ENCODE results near the gene NEK7. TPM values are rescaled to one million over a fixed set of nuclear protein-coding genes. Genes with fewer than 3 reads are reported as not detected.

NEK7 gene
- total RNA-seq, 3 donors from 2014 or later (not counting 1 experiment from before 2014, with no cell fraction given): 34.1 to 57.5 (median 42.1) TPM

GRCh38 chr1:198255784-198256183, 99.0 kb downstream of the NEK7 start:
- no peak overlapping the region for H3K4me3 Mint-ChIP-seq
- peaks cover 59 to 68% of the 10 kb centered on the region in 2 donors for H3K4me1 Mint-ChIP-seq

DNA sequence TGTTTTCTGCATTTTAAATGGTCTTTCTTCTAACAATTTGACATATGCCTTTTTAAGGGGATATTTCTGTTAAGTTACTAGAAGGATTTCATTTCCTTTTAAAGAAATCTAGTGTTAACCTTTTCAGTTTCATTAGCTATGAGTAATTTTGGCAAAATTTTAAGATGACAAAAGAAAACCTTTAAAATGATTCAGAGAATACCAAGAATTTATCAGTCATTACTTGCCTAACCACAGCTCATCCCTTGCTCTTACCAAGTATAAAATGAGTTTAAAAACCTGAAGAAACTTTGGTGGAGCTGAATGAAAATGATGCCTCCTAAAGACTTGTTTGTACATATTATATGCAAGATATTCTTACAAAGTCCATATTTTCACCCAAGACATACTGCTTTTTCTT, 101.7 kb downstream of the NEK7 start:
- DNase-seq (no peak), ATAC-seq (no peak)
- no peaks in the 10 kb centered on the region for H3K27me3 ChIP-seq (ENCODE audit: control insufficient read depth, insufficient read depth, low read length)
- Mint-ChIP-seq H3K4me1 (peaks cover 37 to 45% of the 10 kb centered on the region in 2 donors), H3K9me3 (no peaks in the 10 kb centered on the region), H3K4me3 (no peak overlapping the region), H3K27ac (no peak overlapping the region), H3K36me3 (no peaks in the 10 kb centered on the region), H3K27me3 (ENCODE audit: low read depth in 2 of 2) (no peaks in the 10 kb centered on the region)
- H3K4me1 ChIP-seq (ENCODE audit: control insufficient read depth, insufficient read depth, low read length): peaks cover 3% of the 10 kb centered on the region
- no peak overlapping the region for H3K27ac ChIP-seq (ENCODE audit: low read length)
- no peaks in the 10 kb centered on the region for H3K9me3 ChIP-seq (ENCODE audit: control insufficient read depth, insufficient read depth, low read length)
- no peak for TF ChIP-seq CTCF (IDR thresholded peaks at IDR 0.05)
- no peaks in the 10 kb centered on the region for H3K36me3 ChIP-seq (ENCODE audit: control insufficient read depth, insufficient read depth, low read length)
- intact Hi-C loops (cut with micrococcal nuclease): no loop called here
- H3K4me3 ChIP-seq (ENCODE audit: low read length): no peak overlapping the region

More at GRCh38 chr1:198255784-198256183, 99.0 kb downstream of the NEK7 start:
- H3K9me3 Mint-ChIP-seq: no peaks in the 10 kb centered on the region
- H3K27ac ChIP-seq (ENCODE audit: low read length): no peak overlapping the region
- no peaks in the 10 kb centered on the region for H3K27me3 ChIP-seq (ENCODE audit: control insufficient read depth, insufficient read depth, low read length)
- DNase-seq: no peak
- peaks cover 3% of the 10 kb centered on the region for H3K4me1 ChIP-seq (ENCODE audit: control insufficient read depth, insufficient read depth, low read length)
- ATAC-seq: no peak
- H3K9me3 ChIP-seq (ENCODE audit: control insufficient read depth, insufficient read depth, low read length): no peaks in the 10 kb centered on the region
- no peak overlapping the region for H3K4me3 ChIP-seq (ENCODE audit: low read length)
- intact Hi-C loops (cut with micrococcal nuclease): no loop called here
- peak overlapping the region in 1 of 2 donors; percentile 35 for H3K27ac Mint-ChIP-seq
- WGBS (ENCODE audit: insufficient coverage): no CpG with 5 or more reads among the region's 1 CpG
- H3K36me3 Mint-ChIP-seq: no peaks in the 10 kb centered on the region
- H3K27me3 Mint-ChIP-seq (ENCODE audit: low read depth in 2 of 2): no peaks in the 10 kb centered on the region
- no peaks in the 10 kb centered on the region for H3K36me3 ChIP-seq (ENCODE audit: control insufficient read depth, insufficient read depth, low read length)
- no peak for TF ChIP-seq CTCF (IDR thresholded peaks at IDR 0.05)

- Histone ChIP-seq H3K4me1 (ENCODE audit: control insufficient read depth, insufficient read depth, low read length) (no peaks in the 10 kb centered on the region), H3K36me3 (ENCODE audit: control insufficient read depth, insufficient read depth, low read length) (peaks cover 4% of the 10 kb centered on the region), H3K9me3 (ENCODE audit: control insufficient read depth, insufficient read depth, low read length) (no peaks in the 10 kb centered on the region), H3K27ac (ENCODE audit: low read length) (no peak overlapping the region), H3K4me3 (ENCODE audit: low read length) (no peak overlapping the region), H3K27me3 (ENCODE audit: control insufficient read depth, insufficient read depth, low read length) (no peaks in the 10 kb centered on the region)
- H3K4me1 Mint-ChIP-seq: peaks cover 27 to 39% of the 10 kb centered on the region in 2 donors
- intact Hi-C loops (cut with micrococcal nuclease): no loop called here
- DNase-seq: no peak
- 97% methylated on average over 3 of the region's 3 CpGs for WGBS (ENCODE audit: insufficient coverage)
- no peak for TF ChIP-seq CTCF (IDR thresholded peaks at IDR 0.05)
- H3K36me3 Mint-ChIP-seq: no peaks in the 10 kb centered on the region
- H3K4me3 Mint-ChIP-seq: no peak overlapping the region
- no peaks in the 10 kb centered on the region for H3K27me3 Mint-ChIP-seq (ENCODE audit: low read depth in 2 of 2)
- H3K9me3 Mint-ChIP-seq: no peaks in the 10 kb centered on the region
- H3K27ac Mint-ChIP-seq: no peak overlapping the region
- no peak for ATAC-seq
These were observed 102.7 kb downstream of the NEK7 start for GRCh38 chr1:198259333-198260074.

GRCh38 chr1:198261886-198262285, 105.1 kb downstream of the NEK7 start:
- H3K27me3 Mint-ChIP-seq (ENCODE audit: low read depth in 2 of 2): no peaks in the 10 kb centered on the region
- H3K4me3 Mint-ChIP-seq: no peak overlapping the region
- DNase-seq: no peak
- Histone ChIP-seq H3K27ac (ENCODE audit: low read length) (no peak overlapping the region), H3K27me3 (ENCODE audit: control insufficient read depth, insufficient read depth, low read length) (no peaks in the 10 kb centered on the region), H3K4me1 (ENCODE audit: control insufficient read depth, insufficient read depth, low read length) (no peaks in the 10 kb centered on the region), H3K4me3 (ENCODE audit: low read length) (no peak overlapping the region), H3K9me3 (ENCODE audit: control insufficient read depth, insufficient read depth, low read length) (no peaks in the 10 kb centered on the region), H3K36me3 (ENCODE audit: control insufficient read depth, insufficient read depth, low read length) (peaks cover 10% of the 10 kb centered on the region)
- TF ChIP-seq CTCF (IDR thresholded peaks at IDR 0.05): no peak
- H3K36me3 Mint-ChIP-seq: no peaks in the 10 kb centered on the region
- no peaks in the 10 kb centered on the region for H3K9me3 Mint-ChIP-seq
- intact Hi-C loops (cut with micrococcal nuclease): no loop called here
- peaks cover 13 to 29% of the 10 kb centered on the region in 2 donors for H3K4me1 Mint-ChIP-seq
- H3K27ac Mint-ChIP-seq: no peak overlapping the region
- ATAC-seq: no peak

Data from natural killer cell (primary cell).